CD8-positive, alpha-beta memory T cell (primary cell): Measurements from ENCODE around the gene ZNF444. TPM values are rescaled to one million over a fixed set of nuclear protein-coding genes. Genes with fewer than 3 reads are reported as not detected.
A peak's percentile ranks its signal among the peaks of the same experiment; 100 is the strongest.

Source experiments
- CTCF ChIA-PET: fragments of 350-600 bp; sonication (Branson Sonifier 250); formaldehyde crosslinking; loops from one replicate; lab custom pipeline; 2021; ENCODE audit warnings: antibody characterized with exemption; lab: Charles Lee
- POLR2A ChIA-PET: fragments of 350-600 bp; sonication (Branson Sonifier 250); formaldehyde crosslinking; loops from one replicate; lab custom pipeline; 2021; ENCODE audit warnings: antibody characterized with exemption; lab: Charles Lee
- DNase-seq, 5 donors: peaks; one replicate each; pipeline versions ENCODE4 v3.0.0 to v3.0.0-alpha.2; 2020 to 2022; ENCODE audit warnings: mixed read lengths in 1 of 5
- H3K27ac ChIP-seq: one replicate; pipeline ENCODE4 v1.7.0; 2013; ENCODE audit warnings: low read depth, mild to moderate bottlenecking, low read length, moderate library complexity
- H3K27me3 ChIP-seq: 2 replicates; pipeline ENCODE4 v1.7.0; 2013; ENCODE audit warnings: low read length, mild to moderate bottlenecking; ENCODE audit not compliant: insufficient read depth, poor library complexity, severe bottlenecking
- H3K36me3 ChIP-seq: 2 replicates; pipeline ENCODE4 v1.7.0; 2013; ENCODE audit warnings: mild to moderate bottlenecking, low read length, moderate library complexity; ENCODE audit not compliant: insufficient read depth
- H3K4me1 ChIP-seq: 2 replicates; pipeline ENCODE4 v1.7.0; 2013; ENCODE audit warnings: mild to moderate bottlenecking, low read length, moderate library complexity; ENCODE audit not compliant: insufficient read depth
- H3K4me3 ChIP-seq: 2 replicates; pipeline ENCODE4 v1.7.0; 2013; ENCODE audit warnings: mild to moderate bottlenecking, low read length
- H3K9me3 ChIP-seq: 2 replicates; pipeline ENCODE4 v1.7.0; 2013; ENCODE audit warnings: mild to moderate bottlenecking, low read length
- H3K27ac Mint-ChIP-seq, 8 donors: one replicate each; pipeline ENCODE4 v1.8.0; 2020 to 2021; ENCODE audit warnings: mixed read lengths in 8 of 8, mild to moderate bottlenecking in 6 of 8, inconsistent platforms in 3 of 8, moderate library complexity in 3 of 8
- H3K27me3 Mint-ChIP-seq, 2 donors: one replicate each; pipeline ENCODE4 v1.8.0; 2020 to 2021; ENCODE audit warnings: mixed read lengths in 2 of 2, mild to moderate bottlenecking in 1 of 2, moderate library complexity in 1 of 2
- H3K36me3 Mint-ChIP-seq, 3 donors: one replicate each; pipeline ENCODE4 v1.8.0; 2020 to 2021; ENCODE audit warnings: mixed read lengths in 3 of 3, inconsistent platforms in 1 of 3, mild to moderate bottlenecking in 1 of 3
- H3K4me1 Mint-ChIP-seq, 3 donors: one replicate each; pipeline ENCODE4 v1.8.0; 2020 to 2021; ENCODE audit warnings: mixed read lengths in 3 of 3, inconsistent platforms in 1 of 3, mild to moderate bottlenecking in 1 of 3
- H3K4me3 Mint-ChIP-seq, 7 donors: one replicate each; pipeline ENCODE4 v1.8.0; 2020 to 2021; ENCODE audit warnings: mixed read lengths in 7 of 7, mild to moderate bottlenecking in 6 of 7, moderate library complexity in 4 of 7, inconsistent platforms in 2 of 7
- H3K9me3 Mint-ChIP-seq, 5 donors: one replicate each; pipeline ENCODE4 v1.8.0; 2020 to 2022; ENCODE audit warnings: mixed read lengths in 5 of 5, mild to moderate bottlenecking in 3 of 5, moderate library complexity in 2 of 5, inconsistent platforms in 1 of 5
- polyA plus RNA-seq: library from polyadenylated mRNA; unstranded; fragments of 300-500 nt; fragmentation: Illumina TruSeq; gene quantifications from one replicate; pipeline ENCODE4 v1.2.3, GENCODE V29; 2021
- total RNA-seq, 2 experiments: library from RNA; stranded (reverse); gene quantifications; one replicate each; pipeline ENCODE4 v1.2.3, GENCODE V29; 2021

Gene ZNF444
- total and polyA plus RNA-seq, 3 experiments from 2014 or later: 19.7 to 26.7 (median 24.9) TPM

- Histone ChIP-seq H3K4me3 (peak overlapping the region; percentile 71), H3K27ac (peak overlapping the region; percentile 18), H3K36me3 (no peaks in the 10 kb centered on the region), H3K9me3 (no peaks in the 10 kb centered on the region), H3K4me1 (peaks cover 18% of the 10 kb centered on the region), H3K27me3 (no peaks in the 10 kb centered on the region)
- peak overlapping the region in 7 of 8 donors; percentile 70 to 98 (median 91) for H3K27ac Mint-ChIP-seq
- peaks cover 28 to 45% (median 37%) of the 10 kb centered on the region in 3 donors for H3K4me1 Mint-ChIP-seq
- H3K36me3 Mint-ChIP-seq: peaks cover 0 to 11% (median 2%) of the 10 kb centered on the region in 3 donors
- peaks cover 0 to 4% of the 10 kb centered on the region in 2 donors for H3K27me3 Mint-ChIP-seq
- ChIA-PET POLR2A (interaction anchor here (1.5 kb wide), 1 partner anchor 20 kb away, joined by 7 read pairs; the partner anchor contains the start of gene ZNF787), CTCF (no interaction called here)
- peak; percentile 9 to 60 (median 21) for DNase-seq
- H3K4me3 Mint-ChIP-seq: peak overlapping the region; percentile 88 to 98 (median 91)
- no peaks in the 10 kb centered on the region for H3K9me3 Mint-ChIP-seq
These were observed 418 bp downstream of the ZNF444 start for GRCh38 chr19:56141417-56141993.

GRCh38 chr19:56142087-56142787 lies 1.1 kb downstream of the ZNF444 start:
- DNase-seq: no peak
- H3K36me3 ChIP-seq: no peaks in the 10 kb centered on the region
- Mint-ChIP-seq H3K36me3 (peaks cover 0 to 15% (median 2%) of the 10 kb centered on the region in 3 donors), H3K4me3 (peak overlapping the region; percentile 78 to 90 (median 85)), H3K4me1 (peaks cover 28 to 45% (median 37%) of the 10 kb centered on the region in 3 donors), H3K27ac (peak overlapping the region in 7 of 8 donors; percentile 70 to 91 (median 84)), H3K9me3 (no peaks in the 10 kb centered on the region), H3K27me3 (peaks cover 0 to 4% of the 10 kb centered on the region in 2 donors)
- H3K4me1 ChIP-seq: peaks cover 18% of the 10 kb centered on the region
- POLR2A ChIA-PET: no interaction called here
- H3K27me3 ChIP-seq: no peaks in the 10 kb centered on the region
- CTCF ChIA-PET: interaction anchor here (1.1 kb wide), 1 partner anchor 30 kb away, joined by 3 read pairs; no protein-coding TSS in a partner anchor
- H3K4me3 ChIP-seq: peak overlapping the region; percentile 59
- peak overlapping the region; percentile 18 for H3K27ac ChIP-seq
- H3K9me3 ChIP-seq: no peaks in the 10 kb centered on the region

GRCh38 chr19:56142897-56143434 lies 1.9 kb downstream of the ZNF444 start:
- ChIA-PET POLR2A (no interaction called here), CTCF (interaction anchor here (1.1 kb wide), 1 partner anchor 29 kb away, joined by 3 read pairs; no protein-coding TSS in a partner anchor)

GRCh38 chr19:56144376-56144775 lies 3.3 kb downstream of the ZNF444 start:
- H3K27ac Mint-ChIP-seq: peak overlapping the region in 3 of 8 donors; percentile 20 to 87 (median 32)
- H3K36me3 Mint-ChIP-seq: peaks cover 0 to 29% (median 6%) of the 10 kb centered on the region in 3 donors
- CTCF ChIA-PET: no interaction called here

More at GRCh38 chr19:56142897-56143434, 1.9 kb downstream of the ZNF444 start:
- Histone ChIP-seq H3K9me3 (no peaks in the 10 kb centered on the region), H3K27me3 (no peaks in the 10 kb centered on the region), H3K4me3 (no peak overlapping the region), H3K36me3 (no peaks in the 10 kb centered on the region), H3K27ac (no peak overlapping the region), H3K4me1 (peaks cover 18% of the 10 kb centered on the region)
- DNase-seq: no peak
- Mint-ChIP-seq H3K36me3 (peaks cover 0 to 22% (median 2%) of the 10 kb centered on the region in 3 donors), H3K9me3 (no peaks in the 10 kb centered on the region), H3K27ac (peak overlapping the region in 2 of 8 donors; percentile 17 to 91), H3K27me3 (peaks cover 0 to 4% of the 10 kb centered on the region in 2 donors), H3K4me3 (peak overlapping the region in 3 of 7 donors; percentile 18 to 81 (median 67)), H3K4me1 (peaks cover 28 to 45% (median 37%) of the 10 kb centered on the region in 3 donors)

GRCh38 chr19:56144831-56145230 lies 3.7 kb downstream of the ZNF444 start:
- POLR2A ChIA-PET: no interaction called here
- Mint-ChIP-seq H3K4me1 (peaks cover 26 to 42% (median 31%) of the 10 kb centered on the region in 3 donors), H3K27ac (peak overlapping the region in 1 of 8 donors; percentile 32), H3K9me3 (no peaks in the 10 kb centered on the region), H3K36me3 (peaks cover 4 to 33% (median 8%) of the 10 kb centered on the region in 3 donors), H3K4me3 (peak overlapping the region in 1 of 7 donors; percentile 36), H3K27me3 (peaks cover 0 to 4% of the 10 kb centered on the region in 2 donors)
- Histone ChIP-seq H3K27ac (no peak overlapping the region), H3K36me3 (no peaks in the 10 kb centered on the region), H3K9me3 (no peaks in the 10 kb centered on the region), H3K4me3 (no peak overlapping the region), H3K27me3 (no peaks in the 10 kb centered on the region), H3K4me1 (peaks cover 16% of the 10 kb centered on the region)
- no peak for DNase-seq
- CTCF ChIA-PET: no interaction called here

More at GRCh38 chr19:56144376-56144775, 3.3 kb downstream of the ZNF444 start:
- Mint-ChIP-seq H3K4me1 (peaks cover 28 to 42% (median 33%) of the 10 kb centered on the region in 3 donors), H3K4me3 (peak overlapping the region in 1 of 7 donors; percentile 36), H3K9me3 (no peaks in the 10 kb centered on the region), H3K27me3 (peaks cover 0 to 4% of the 10 kb centered on the region in 2 donors)
- Histone ChIP-seq H3K36me3 (no peaks in the 10 kb centered on the region), H3K4me1 (peaks cover 18% of the 10 kb centered on the region), H3K4me3 (no peak overlapping the region), H3K27ac (no peak overlapping the region), H3K9me3 (no peaks in the 10 kb centered on the region), H3K27me3 (no peaks in the 10 kb centered on the region)
- DNase-seq: no peak
- POLR2A ChIA-PET: no interaction called here

- ChIA-PET CTCF (interaction anchor here (1.2 kb wide), 1 partner anchor 65 kb away, joined by 4 read pairs; no protein-coding TSS in a partner anchor), POLR2A (no interaction called here)
- Mint-ChIP-seq H3K27me3 (peaks cover 0 to 4% of the 10 kb centered on the region in 2 donors), H3K9me3 (no peaks in the 10 kb centered on the region), H3K27ac (no peak overlapping the region), H3K4me1 (peaks cover 22 to 38% (median 29%) of the 10 kb centered on the region in 3 donors), H3K36me3 (peaks cover 11 to 38% (median 12%) of the 10 kb centered on the region in 3 donors), H3K4me3 (no peak overlapping the region)
- H3K9me3 ChIP-seq: no peaks in the 10 kb centered on the region
- DNase-seq: no peak
- no peak overlapping the region for H3K27ac ChIP-seq
- peaks cover 12% of the 10 kb centered on the region for H3K4me1 ChIP-seq
- no peak overlapping the region for H3K4me3 ChIP-seq
- no peaks in the 10 kb centered on the region for H3K36me3 ChIP-seq
- no peaks in the 10 kb centered on the region for H3K27me3 ChIP-seq
These were observed 4.6 kb downstream of the ZNF444 start for GRCh38 chr19:56145698-56146097.

GRCh38 chr19:56146904-56147303 lies 5.8 kb downstream of the ZNF444 start:
- no peak overlapping the region for H3K27ac ChIP-seq
- Mint-ChIP-seq H3K27ac (no peak overlapping the region), H3K36me3 (peaks cover 11 to 35% (median 12%) of the 10 kb centered on the region in 3 donors), H3K4me3 (no peak overlapping the region), H3K27me3 (peaks cover 0 to 2% of the 10 kb centered on the region in 2 donors), H3K4me1 (peaks cover 16 to 31% (median 23%) of the 10 kb centered on the region in 3 donors), H3K9me3 (no peaks in the 10 kb centered on the region)
- H3K36me3 ChIP-seq: no peaks in the 10 kb centered on the region
- no peaks in the 10 kb centered on the region for H3K9me3 ChIP-seq
- DNase-seq: no peak
- no peaks in the 10 kb centered on the region for H3K27me3 ChIP-seq
- ChIA-PET POLR2A (no interaction called here), CTCF (no interaction called here)
- peaks cover 9% of the 10 kb centered on the region for H3K4me1 ChIP-seq
- H3K4me3 ChIP-seq: no peak overlapping the region
